Measurements from ENCODE around the gene CIITA. TPM values are rescaled to one million over a fixed set of nuclear protein-coding genes. Genes with fewer than 3 reads are reported as not detected.

The CIITA gene
- total RNA-seq, 3 donors from 2014 or later: 5.6 to 14.6 (median 11.1) TPM

- intact Hi-C loops (cut with DNase I; ENCODE audit: low total_unique reads): no loop called here
Measured at GRCh38 chr16:10938321-10938720, 61.3 kb downstream of the CIITA start.

GRCh38 chr16:10938796-10939648 lies 62.0 kb downstream of the CIITA start:
- Histone ChIP-seq H3K4me1 (peaks cover 19 to 46% of the 10 kb centered on the region in 2 donors), H3K27ac (peak overlapping the region; percentile 16 to 62), H3K9me3 (no peaks in the 10 kb centered on the region), H3K27me3 (no peaks in the 10 kb centered on the region), H3K4me3 (peak overlapping the region; percentile 72 to 94 (median 73)), H3K36me3 (no peaks in the 10 kb centered on the region)
- no peak for DNase-seq (ENCODE audit: low spot score in 2 of 2)
- intact Hi-C loops (cut with DNase I; ENCODE audit: low total_unique reads): no loop called here
- TF ChIP-seq POLR2AphosphoS5 (IDR thresholded peaks at IDR 0.05): no peak
- no peak for TF ChIP-seq POLR2A (IDR thresholded peaks at IDR 0.05)
- TF ChIP-seq CTCF (IDR thresholded peaks at IDR 0.05): no peak

More at GRCh38 chr16:10938321-10938720, 61.3 kb downstream of the CIITA start:
- Histone ChIP-seq H3K36me3 (no peaks in the 10 kb centered on the region), H3K27ac (peak overlapping the region; percentile 16 to 62), H3K27me3 (no peaks in the 10 kb centered on the region), H3K4me3 (peak overlapping the region; percentile 8 to 94 (median 28)), H3K4me1 (peaks cover 19 to 44% of the 10 kb centered on the region in 2 donors), H3K9me3 (no peaks in the 10 kb centered on the region)
- TF ChIP-seq CTCF (IDR thresholded peaks at IDR 0.05): no peak
- no peak for TF ChIP-seq POLR2AphosphoS5 (IDR thresholded peaks at IDR 0.05)
- TF ChIP-seq POLR2A (IDR thresholded peaks at IDR 0.05): no peak
- no peak for DNase-seq (ENCODE audit: low spot score in 2 of 2)

DNA sequence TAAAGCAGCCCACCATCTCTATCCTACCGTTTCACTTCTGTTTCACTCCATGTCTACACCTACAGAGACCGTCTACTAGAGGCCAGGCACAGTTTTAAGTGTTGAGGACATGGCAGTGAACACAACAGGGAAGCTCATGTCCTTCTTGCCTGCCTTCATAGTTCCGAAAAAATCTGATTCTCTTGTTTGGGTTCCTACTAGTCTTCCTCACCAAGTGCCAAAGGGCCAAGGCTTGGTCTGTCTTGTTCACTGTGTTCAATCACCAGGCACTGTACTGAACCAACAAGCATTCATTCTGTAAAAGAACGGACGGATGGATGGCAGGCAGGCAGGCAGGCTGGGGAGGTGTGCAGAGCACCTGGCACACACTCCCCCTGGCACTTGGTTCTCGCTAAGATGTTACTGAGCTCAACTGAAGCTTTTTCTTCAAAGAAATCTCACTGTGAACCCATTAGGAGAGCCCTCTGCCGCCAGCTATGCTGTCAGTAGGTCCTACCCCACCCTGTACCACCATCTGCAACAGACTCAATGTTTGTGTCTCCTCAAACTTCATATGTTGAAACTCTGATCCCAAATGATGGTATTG lies 62.7 kb downstream of the CIITA start:
- Histone ChIP-seq H3K36me3 (no peaks in the 10 kb centered on the region), H3K4me3 (peak overlapping the region; percentile 72 to 94 (median 73)), H3K9me3 (no peaks in the 10 kb centered on the region), H3K27me3 (no peaks in the 10 kb centered on the region), H3K4me1 (peaks cover 19 to 46% of the 10 kb centered on the region in 2 donors), H3K27ac (peak overlapping the region; percentile 16 to 84)
- TF ChIP-seq POLR2AphosphoS5 (IDR thresholded peaks at IDR 0.05): no peak
- TF ChIP-seq POLR2A (IDR thresholded peaks at IDR 0.05): no peak
- TF ChIP-seq CTCF (IDR thresholded peaks at IDR 0.05): no peak
- intact Hi-C loops (cut with DNase I; ENCODE audit: low total_unique reads): no loop called here
- DNase-seq (ENCODE audit: low spot score in 2 of 2): no peak

DNA sequence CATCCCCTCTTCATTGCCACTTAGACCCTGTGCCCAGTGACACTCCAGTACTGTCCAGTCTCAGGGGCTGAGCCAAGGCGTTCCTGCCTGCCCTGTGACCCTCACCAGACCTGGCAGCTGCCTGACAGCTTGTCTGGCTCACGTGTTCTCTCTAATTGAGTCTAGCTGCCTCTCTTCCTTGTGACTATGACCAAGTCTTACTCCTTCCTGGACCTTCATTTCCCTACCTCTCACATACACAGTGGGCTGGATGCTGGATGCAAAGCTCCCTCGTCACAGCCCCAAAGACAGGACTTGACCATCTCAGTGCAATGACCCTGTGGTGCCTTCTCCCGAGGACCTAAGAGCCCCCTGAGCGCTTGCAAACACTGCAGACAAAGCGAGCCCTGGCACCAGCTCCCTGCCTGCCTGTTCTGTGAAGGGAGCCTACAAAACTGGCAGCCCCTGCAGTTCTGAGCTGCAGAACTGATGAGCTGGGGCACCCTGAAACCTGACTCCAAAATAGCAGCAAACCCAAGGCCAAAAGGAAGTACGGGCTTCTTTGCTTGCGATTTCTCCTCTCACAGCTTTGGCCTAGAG lies 63.6 kb downstream of the CIITA start:
- Histone ChIP-seq H3K9me3 (no peaks in the 10 kb centered on the region), H3K4me1 (peaks cover 19 to 45% of the 10 kb centered on the region in 2 donors), H3K36me3 (no peaks in the 10 kb centered on the region), H3K27me3 (no peaks in the 10 kb centered on the region), H3K4me3 (peak overlapping the region; percentile 72 to 94 (median 73)), H3K27ac (peak overlapping the region; percentile 16 to 84)
- no peak for DNase-seq (ENCODE audit: low spot score in 2 of 2)
- TF ChIP-seq CTCF (IDR thresholded peaks at IDR 0.05) (no peak), POLR2AphosphoS5 (IDR thresholded peaks at IDR 0.05) (peak in 1 of 3 donors; percentile 25), POLR2A (IDR thresholded peaks at IDR 0.05) (no peak)
- intact Hi-C loops (cut with DNase I; ENCODE audit: low total_unique reads): no loop called here
